ENCODE results near the gene AMIGO1.

DNA sequence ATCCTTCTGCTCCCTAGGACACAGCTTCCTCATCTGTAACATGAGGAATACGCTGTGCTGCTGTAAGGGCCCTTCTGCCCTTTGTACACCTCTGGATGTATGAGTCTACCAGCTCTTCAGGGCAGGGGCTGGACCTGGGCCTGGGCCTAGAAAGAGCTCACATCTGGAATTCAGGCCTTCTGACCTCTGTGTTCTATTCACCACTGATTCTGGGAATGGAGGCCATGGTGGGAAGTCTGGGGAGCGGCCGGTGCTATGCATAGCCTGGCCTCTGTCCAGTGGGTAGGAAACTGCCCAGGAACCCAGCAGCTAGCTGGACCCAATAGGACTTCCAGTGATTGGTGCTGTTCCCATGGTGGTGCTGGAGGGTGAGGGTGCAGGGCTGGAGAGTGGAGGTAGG lies 19.2 kb upstream of the AMIGO1 start:
- TF ChIP-seq CEBPB (IDR thresholded peaks at IDR 0.05; ENCODE audit: low read depth, low read length): no peak
- TF ChIP-seq, protein P1, sequence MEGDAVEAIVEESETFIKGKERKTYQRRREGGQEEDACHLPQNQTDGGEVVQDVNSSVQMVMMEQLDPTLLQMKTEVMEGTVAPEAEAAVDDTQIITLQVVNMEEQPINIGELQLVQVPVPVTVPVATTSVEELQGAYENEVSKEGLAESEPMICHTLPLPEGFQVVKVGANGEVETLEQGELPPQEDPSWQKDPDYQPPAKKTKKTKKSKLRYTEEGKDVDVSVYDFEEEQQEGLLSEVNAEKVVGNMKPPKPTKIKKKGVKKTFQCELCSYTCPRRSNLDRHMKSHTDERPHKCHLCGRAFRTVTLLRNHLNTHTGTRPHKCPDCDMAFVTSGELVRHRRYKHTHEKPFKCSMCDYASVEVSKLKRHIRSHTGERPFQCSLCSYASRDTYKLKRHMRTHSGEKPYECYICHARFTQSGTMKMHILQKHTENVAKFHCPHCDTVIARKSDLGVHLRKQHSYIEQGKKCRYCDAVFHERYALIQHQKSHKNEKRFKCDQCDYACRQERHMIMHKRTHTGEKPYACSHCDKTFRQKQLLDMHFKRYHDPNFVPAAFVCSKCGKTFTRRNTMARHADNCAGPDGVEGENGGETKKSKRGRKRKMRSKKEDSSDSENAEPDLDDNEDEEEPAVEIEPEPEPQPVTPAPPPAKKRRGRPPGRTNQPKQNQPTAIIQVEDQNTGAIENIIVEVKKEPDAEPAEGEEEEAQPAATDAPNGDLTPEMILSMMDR (IDR thresholded peaks at IDR 0.05; ENCODE audit: control extremely low read depth in 1 of 3, insufficient read depth in 1 of 3, low read depth in 1 of 3, low read length in 3 of 3): no peak
- no peak for TF ChIP-seq PHF8 (conservative IDR thresholded peaks at IDR 0.05; ENCODE audit: low read depth, low read length)
- TF ChIP-seq SIX5 (IDR thresholded peaks at IDR 0.05; ENCODE audit: low read depth, low read length): no peak
- TF ChIP-seq POLR2A (IDR thresholded peaks at IDR 0.05; ENCODE audit: control extremely low read depth in 1 of 2, low read depth in 2 of 2, low read length in 2 of 2): no peak
- no peak for TF ChIP-seq TAF1 (IDR thresholded peaks at IDR 0.05; ENCODE audit: low read depth, low read length)
- no peak for TF ChIP-seq KDM5A (IDR thresholded peaks at IDR 0.05; ENCODE audit: low read length)
- no peak for TF ChIP-seq POLR2AphosphoS5 (IDR thresholded peaks at IDR 0.05; ENCODE audit: low read depth, low read length)
- TF ChIP-seq, protein P2, sequence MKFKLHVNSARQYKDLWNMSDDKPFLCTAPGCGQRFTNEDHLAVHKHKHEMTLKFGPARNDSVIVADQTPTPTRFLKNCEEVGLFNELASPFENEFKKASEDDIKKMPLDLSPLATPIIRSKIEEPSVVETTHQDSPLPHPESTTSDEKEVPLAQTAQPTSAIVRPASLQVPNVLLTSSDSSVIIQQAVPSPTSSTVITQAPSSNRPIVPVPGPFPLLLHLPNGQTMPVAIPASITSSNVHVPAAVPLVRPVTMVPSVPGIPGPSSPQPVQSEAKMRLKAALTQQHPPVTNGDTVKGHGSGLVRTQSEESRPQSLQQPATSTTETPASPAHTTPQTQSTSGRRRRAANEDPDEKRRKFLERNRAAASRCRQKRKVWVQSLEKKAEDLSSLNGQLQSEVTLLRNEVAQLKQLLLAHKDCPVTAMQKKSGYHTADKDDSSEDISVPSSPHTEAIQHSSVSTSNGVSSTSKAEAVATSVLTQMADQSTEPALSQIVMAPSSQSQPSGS (IDR thresholded peaks at IDR 0.05; ENCODE audit: low read length): no peak
- no peak for TF ChIP-seq EGR1 (IDR thresholded peaks at IDR 0.05; ENCODE audit: borderline replicate concordance, low read depth, low read length)
- no peak for TF ChIP-seq SP1 (IDR thresholded peaks at IDR 0.05; ENCODE audit: low read depth, low read length)
- TF ChIP-seq, protein P3, sequence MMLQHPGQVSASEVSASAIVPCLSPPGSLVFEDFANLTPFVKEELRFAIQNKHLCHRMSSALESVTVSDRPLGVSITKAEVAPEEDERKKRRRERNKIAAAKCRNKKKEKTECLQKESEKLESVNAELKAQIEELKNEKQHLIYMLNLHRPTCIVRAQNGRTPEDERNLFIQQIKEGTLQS (IDR thresholded peaks at IDR 0.05; ENCODE audit: insufficient read depth, low read depth, low read length): no peak
